K562 (cell line): ENCODE results near the gene EXTL1. TPM values are rescaled to one million over a fixed set of nuclear protein-coding genes. Genes with fewer than 3 reads are reported as not detected.
A peak's percentile ranks its signal among the peaks of the same experiment; 100 is the strongest.

Source experiments
- MTF1 ChIP-seq: fragments of 250-450 bp; sonication (Bioruptor Pico); IDR thresholded peaks from 2 replicates; pipeline ENCODE4 v1.9.0; 2021; ENCODE audit warnings: moderate library complexity, mild to moderate bottlenecking, inconsistent platforms, borderline replicate concordance
- RFX1 ChIP-seq: fragments of 450-650 bp; IDR thresholded peaks from 2 replicates; pipeline ENCODE4 v1.6.1; 2016; ENCODE audit warnings: mild to moderate bottlenecking, moderate library complexity
- SAFB2 ChIP-seq: fragments of 200-400 bp; formaldehyde crosslinking; IDR thresholded peaks from 2 replicates; pipeline ENCODE4 v1.6.1; 2018; ENCODE audit warnings: borderline replicate concordance, low read length, low read depth, moderate library complexity; ENCODE audit not compliant: severe bottlenecking
- TAF15 ChIP-seq: fragments of 200-400 bp; formaldehyde crosslinking; IDR thresholded peaks from 2 replicates; pipeline ENCODE4 v1.6.1; 2017; ENCODE audit warnings: mild to moderate bottlenecking, low read depth, low read length, moderate library complexity
- TFAM ChIP-seq: fragments of 250-450 bp; sonication (Bioruptor Pico); conservative IDR thresholded peaks from 2 replicates; pipeline ENCODE4 v1.5.0; 2021; ENCODE audit warnings: mild to moderate bottlenecking, moderate library complexity
- ZC3H8 ChIP-seq: fragments of 450-650 bp; IDR thresholded peaks from 2 replicates; pipeline ENCODE4 v1.6.1; 2017
- polyA plus RNA-seq, 8 experiments: library from polyadenylated mRNA; depleted of rRNA in 4 of 8; stranded (reverse) in 5 of 8; unstranded in 3 of 8; fragments of >200 nt; fragmentation: Nextera tagmentation in 2 of 8; fragmentation: Illumina TruSeq in 1 of 8; extraction: Ambion mirVana in 2 of 8; extraction: Trizol in 1 of 8; gene quantifications; 2 replicates each; pipeline versions ENCODE4 v1.2.1 to v1.2.3, GENCODE V29; 2011 to 2014; ENCODE audit warnings: inconsistent platforms in 1 of 8, missing spikeins in 1 of 8
- total RNA-seq, 7 experiments: library from RNA; depleted of rRNA in 6 of 7; stranded (reverse); fragments of >200 nt in 6 of 7; fragmentation: Illumina TruSeq in 2 of 7; extraction: Trizol in 2 of 7; gene quantifications; 2 replicates each; pipeline versions ENCODE4 v1.2.1 to v1.2.3, GENCODE V29; 2011 to 2021; ENCODE audit warnings: low replicate concordance in 1 of 7
- TF ChIP-seq, protein P1 (sequence below), 2 experiments: fragments of 150-350 bp in 1 of 2; IDR thresholded peaks; 2 replicates each; pipeline ENCODE4 v1.6.1; 2012 to 2016; ENCODE audit warnings: low read depth in 2 of 2, low read length in 2 of 2, mild to moderate bottlenecking in 1 of 2, moderate library complexity in 1 of 2
- TF ChIP-seq, protein P2 (sequence below): fragments of 450-650 bp; IDR thresholded peaks from 2 replicates; pipeline ENCODE4 v1.6.1; 2016; ENCODE audit warnings: mild to moderate bottlenecking, moderate library complexity

The EXTL1 gene
- total and polyA plus RNA-seq, 9 of the 15 experiments (the other 6 are each of a cell fraction or from before 2014, with no cell fraction given), result 0.04 to 0.23 (median 0.08) TPM; not detected in 3

DNA sequence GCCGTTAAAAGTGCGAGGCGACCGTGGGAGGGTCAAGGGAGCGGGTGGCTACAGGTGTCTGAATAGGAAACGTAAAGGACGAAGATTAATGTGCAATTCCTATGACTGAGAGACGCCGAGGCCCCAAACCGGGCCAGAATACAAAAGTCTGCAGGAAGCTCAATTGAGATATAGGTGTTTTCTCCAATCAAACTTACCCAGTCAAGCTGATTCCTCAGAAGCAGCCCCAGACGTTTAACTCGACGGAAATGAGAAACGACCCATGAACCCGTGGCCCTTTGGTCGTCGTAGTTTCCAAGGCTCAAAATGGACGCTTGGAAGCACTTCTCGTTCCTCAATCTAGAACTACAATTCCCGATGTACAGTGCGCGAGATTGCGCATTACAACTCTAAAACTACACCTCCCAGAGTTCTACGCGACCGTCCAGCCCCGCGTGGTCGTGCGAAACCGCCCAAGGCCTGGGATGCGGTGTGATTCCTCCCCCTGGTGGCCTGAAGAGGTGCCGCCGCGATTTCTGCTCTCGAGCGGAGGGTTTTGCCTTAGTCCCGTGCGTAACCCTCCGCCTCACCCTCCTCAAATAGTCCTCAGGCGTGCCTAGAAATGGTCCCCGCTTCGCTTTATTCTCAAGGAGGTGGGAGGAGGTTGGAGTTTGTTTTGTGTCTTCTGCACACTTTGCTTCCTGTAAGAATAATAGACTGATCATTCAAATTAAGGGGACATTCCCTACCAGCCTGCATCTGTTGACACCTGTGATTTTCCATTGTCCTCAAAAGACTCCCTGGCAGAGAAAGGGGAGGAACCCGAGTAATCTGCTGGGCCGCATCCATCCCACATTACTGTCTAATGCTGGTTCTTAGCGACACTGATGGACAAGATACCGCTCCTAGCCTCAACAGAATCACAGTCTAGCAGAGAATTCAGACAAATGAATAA is 23.5 kb upstream of the EXTL1 start, which contains the start of gene PAFAH2 (continued):
- TF ChIP-seq, protein P1, sequence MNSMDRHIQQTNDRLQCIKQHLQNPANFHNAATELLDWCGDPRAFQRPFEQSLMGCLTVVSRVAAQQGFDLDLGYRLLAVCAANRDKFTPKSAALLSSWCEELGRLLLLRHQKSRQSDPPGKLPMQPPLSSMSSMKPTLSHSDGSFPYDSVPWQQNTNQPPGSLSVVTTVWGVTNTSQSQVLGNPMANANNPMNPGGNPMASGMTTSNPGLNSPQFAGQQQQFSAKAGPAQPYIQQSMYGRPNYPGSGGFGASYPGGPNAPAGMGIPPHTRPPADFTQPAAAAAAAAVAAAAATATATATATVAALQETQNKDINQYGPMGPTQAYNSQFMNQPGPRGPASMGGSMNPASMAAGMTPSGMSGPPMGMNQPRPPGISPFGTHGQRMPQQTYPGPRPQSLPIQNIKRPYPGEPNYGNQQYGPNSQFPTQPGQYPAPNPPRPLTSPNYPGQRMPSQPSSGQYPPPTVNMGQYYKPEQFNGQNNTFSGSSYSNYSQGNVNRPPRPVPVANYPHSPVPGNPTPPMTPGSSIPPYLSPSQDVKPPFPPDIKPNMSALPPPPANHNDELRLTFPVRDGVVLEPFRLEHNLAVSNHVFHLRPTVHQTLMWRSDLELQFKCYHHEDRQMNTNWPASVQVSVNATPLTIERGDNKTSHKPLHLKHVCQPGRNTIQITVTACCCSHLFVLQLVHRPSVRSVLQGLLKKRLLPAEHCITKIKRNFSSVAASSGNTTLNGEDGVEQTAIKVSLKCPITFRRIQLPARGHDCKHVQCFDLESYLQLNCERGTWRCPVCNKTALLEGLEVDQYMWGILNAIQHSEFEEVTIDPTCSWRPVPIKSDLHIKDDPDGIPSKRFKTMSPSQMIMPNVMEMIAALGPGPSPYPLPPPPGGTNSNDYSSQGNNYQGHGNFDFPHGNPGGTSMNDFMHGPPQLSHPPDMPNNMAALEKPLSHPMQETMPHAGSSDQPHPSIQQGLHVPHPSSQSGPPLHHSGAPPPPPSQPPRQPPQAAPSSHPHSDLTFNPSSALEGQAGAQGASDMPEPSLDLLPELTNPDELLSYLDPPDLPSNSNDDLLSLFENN (IDR thresholded peaks at IDR 0.05; ENCODE audit: low read depth in 2 of 2, low read length in 2 of 2), result peak; percentile 69 to 89; a peak in 3 of 4 replicates
- TF ChIP-seq ZC3H8, result peak; percentile 92; the same call in 1 of the 2 replicates
- TF ChIP-seq, protein P2, sequence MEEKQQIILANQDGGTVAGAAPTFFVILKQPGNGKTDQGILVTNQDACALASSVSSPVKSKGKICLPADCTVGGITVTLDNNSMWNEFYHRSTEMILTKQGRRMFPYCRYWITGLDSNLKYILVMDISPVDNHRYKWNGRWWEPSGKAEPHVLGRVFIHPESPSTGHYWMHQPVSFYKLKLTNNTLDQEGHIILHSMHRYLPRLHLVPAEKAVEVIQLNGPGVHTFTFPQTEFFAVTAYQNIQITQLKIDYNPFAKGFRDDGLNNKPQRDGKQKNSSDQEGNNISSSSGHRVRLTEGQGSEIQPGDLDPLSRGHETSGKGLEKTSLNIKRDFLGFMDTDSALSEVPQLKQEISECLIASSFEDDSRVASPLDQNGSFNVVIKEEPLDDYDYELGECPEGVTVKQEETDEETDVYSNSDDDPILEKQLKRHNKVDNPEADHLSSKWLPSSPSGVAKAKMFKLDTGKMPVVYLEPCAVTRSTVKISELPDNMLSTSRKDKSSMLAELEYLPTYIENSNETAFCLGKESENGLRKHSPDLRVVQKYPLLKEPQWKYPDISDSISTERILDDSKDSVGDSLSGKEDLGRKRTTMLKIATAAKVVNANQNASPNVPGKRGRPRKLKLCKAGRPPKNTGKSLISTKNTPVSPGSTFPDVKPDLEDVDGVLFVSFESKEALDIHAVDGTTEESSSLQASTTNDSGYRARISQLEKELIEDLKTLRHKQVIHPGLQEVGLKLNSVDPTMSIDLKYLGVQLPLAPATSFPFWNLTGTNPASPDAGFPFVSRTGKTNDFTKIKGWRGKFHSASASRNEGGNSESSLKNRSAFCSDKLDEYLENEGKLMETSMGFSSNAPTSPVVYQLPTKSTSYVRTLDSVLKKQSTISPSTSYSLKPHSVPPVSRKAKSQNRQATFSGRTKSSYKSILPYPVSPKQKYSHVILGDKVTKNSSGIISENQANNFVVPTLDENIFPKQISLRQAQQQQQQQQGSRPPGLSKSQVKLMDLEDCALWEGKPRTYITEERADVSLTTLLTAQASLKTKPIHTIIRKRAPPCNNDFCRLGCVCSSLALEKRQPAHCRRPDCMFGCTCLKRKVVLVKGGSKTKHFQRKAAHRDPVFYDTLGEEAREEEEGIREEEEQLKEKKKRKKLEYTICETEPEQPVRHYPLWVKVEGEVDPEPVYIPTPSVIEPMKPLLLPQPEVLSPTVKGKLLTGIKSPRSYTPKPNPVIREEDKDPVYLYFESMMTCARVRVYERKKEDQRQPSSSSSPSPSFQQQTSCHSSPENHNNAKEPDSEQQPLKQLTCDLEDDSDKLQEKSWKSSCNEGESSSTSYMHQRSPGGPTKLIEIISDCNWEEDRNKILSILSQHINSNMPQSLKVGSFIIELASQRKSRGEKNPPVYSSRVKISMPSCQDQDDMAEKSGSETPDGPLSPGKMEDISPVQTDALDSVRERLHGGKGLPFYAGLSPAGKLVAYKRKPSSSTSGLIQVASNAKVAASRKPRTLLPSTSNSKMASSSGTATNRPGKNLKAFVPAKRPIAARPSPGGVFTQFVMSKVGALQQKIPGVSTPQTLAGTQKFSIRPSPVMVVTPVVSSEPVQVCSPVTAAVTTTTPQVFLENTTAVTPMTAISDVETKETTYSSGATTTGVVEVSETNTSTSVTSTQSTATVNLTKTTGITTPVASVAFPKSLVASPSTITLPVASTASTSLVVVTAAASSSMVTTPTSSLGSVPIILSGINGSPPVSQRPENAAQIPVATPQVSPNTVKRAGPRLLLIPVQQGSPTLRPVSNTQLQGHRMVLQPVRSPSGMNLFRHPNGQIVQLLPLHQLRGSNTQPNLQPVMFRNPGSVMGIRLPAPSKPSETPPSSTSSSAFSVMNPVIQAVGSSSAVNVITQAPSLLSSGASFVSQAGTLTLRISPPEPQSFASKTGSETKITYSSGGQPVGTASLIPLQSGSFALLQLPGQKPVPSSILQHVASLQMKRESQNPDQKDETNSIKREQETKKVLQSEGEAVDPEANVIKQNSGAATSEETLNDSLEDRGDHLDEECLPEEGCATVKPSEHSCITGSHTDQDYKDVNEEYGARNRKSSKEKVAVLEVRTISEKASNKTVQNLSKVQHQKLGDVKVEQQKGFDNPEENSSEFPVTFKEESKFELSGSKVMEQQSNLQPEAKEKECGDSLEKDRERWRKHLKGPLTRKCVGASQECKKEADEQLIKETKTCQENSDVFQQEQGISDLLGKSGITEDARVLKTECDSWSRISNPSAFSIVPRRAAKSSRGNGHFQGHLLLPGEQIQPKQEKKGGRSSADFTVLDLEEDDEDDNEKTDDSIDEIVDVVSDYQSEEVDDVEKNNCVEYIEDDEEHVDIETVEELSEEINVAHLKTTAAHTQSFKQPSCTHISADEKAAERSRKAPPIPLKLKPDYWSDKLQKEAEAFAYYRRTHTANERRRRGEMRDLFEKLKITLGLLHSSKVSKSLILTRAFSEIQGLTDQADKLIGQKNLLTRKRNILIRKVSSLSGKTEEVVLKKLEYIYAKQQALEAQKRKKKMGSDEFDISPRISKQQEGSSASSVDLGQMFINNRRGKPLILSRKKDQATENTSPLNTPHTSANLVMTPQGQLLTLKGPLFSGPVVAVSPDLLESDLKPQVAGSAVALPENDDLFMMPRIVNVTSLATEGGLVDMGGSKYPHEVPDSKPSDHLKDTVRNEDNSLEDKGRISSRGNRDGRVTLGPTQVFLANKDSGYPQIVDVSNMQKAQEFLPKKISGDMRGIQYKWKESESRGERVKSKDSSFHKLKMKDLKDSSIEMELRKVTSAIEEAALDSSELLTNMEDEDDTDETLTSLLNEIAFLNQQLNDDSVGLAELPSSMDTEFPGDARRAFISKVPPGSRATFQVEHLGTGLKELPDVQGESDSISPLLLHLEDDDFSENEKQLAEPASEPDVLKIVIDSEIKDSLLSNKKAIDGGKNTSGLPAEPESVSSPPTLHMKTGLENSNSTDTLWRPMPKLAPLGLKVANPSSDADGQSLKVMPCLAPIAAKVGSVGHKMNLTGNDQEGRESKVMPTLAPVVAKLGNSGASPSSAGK, result peak; percentile 76
- TF ChIP-seq TFAM (CRISPR knock-in tag), result no peak
- no peak for TF ChIP-seq TAF15
- TF ChIP-seq MTF1 (CRISPR knock-in tag), result no peak
- TF ChIP-seq SAFB2, result no peak
- no peak for TF ChIP-seq RFX1
